Neural cell (in vitro differentiated cells): ENCODE results near the gene CCN5. TPM values are rescaled to one million over a fixed set of nuclear protein-coding genes. Genes with fewer than 3 reads are reported as not detected.
"Not testable (repeated sequence)": the region's sequence is repeated elsewhere in the genome, so short reads cannot be mapped to it uniquely, and the experiment has no call there.

Experiments used
- H2AFZ ChIP-seq: fragments of 200-600, 300-800 bp; sonication (generic), shearing (Covaris generic); 2 replicates; pipeline ENCODE4 v1.6.0; 2014; ENCODE audit warnings: low read depth, mild to moderate bottlenecking, antibody characterized with exemption, low read length, moderate library complexity
- H3F3A ChIP-seq: fragments of 200-600 bp; shearing (Covaris generic); 2 replicates; pipeline ENCODE4 v1.6.1; 2016; ENCODE audit warnings: mild to moderate bottlenecking, moderate library complexity, mixed read lengths, antibody characterized with exemption, low read length; ENCODE audit not compliant: insufficient read depth, poor library complexity, severe bottlenecking
- H3K27ac ChIP-seq: fragments of 200-600, 300-800 bp; sonication (generic), shearing (Covaris generic); 2 replicates; pipeline ENCODE4 v1.5.1; 2014; ENCODE audit warnings: mild to moderate bottlenecking, low read length, moderate library complexity
- H3K27me3 ChIP-seq: fragments of 300-800, 200-600 bp; sonication (generic), shearing (Covaris generic); 2 replicates; pipeline ENCODE4 v1.6.0; 2014; ENCODE audit warnings: mild to moderate bottlenecking, low read depth, low read length, moderate library complexity; ENCODE audit not compliant: insufficient read depth
- H3K36me3 ChIP-seq: fragments of 300-800, 200-600 bp; sonication (generic), shearing (Covaris generic); 2 replicates; pipeline ENCODE4 v1.5.1; 2014; ENCODE audit warnings: mild to moderate bottlenecking, antibody characterized with exemption, low read length, moderate library complexity; ENCODE audit not compliant: insufficient read depth
- H3K4me2 ChIP-seq: fragments of 300-800, 200-600 bp; sonication (generic), shearing (Covaris generic); 2 replicates; pipeline ENCODE4 v1.6.0; 2014; ENCODE audit warnings: mild to moderate bottlenecking, low read length
- H3K4me3 ChIP-seq: fragments of 300-800, 200-600 bp; sonication (generic), shearing (Covaris generic); 2 replicates; pipeline ENCODE4 v1.5.1; 2014; ENCODE audit warnings: mild to moderate bottlenecking, low read length, moderate library complexity
- H3K79me2 ChIP-seq: fragments of 200-600 bp; shearing (Covaris generic); replicated peaks from 2 replicates; pipeline ENCODE4 v1.6.0; 2014; ENCODE audit warnings: mild to moderate bottlenecking, low read length, moderate library complexity; ENCODE audit not compliant: insufficient read depth
- H3K9ac ChIP-seq: fragments of 300-800, 200-600 bp; sonication (generic), shearing (Covaris generic); 2 replicates; pipeline ENCODE4 v1.6.1; 2016; ENCODE audit warnings: mild to moderate bottlenecking, low read length, mixed read lengths
- H3K9me2 ChIP-seq: fragments of 200-600 bp; shearing (Covaris generic); 2 replicates; pipeline ENCODE4 v1.6.1; 2016; ENCODE audit warnings: mild to moderate bottlenecking, low read length, mixed read lengths; ENCODE audit not compliant: insufficient read depth
- H3K9me3 ChIP-seq: fragments of 200-600, 300-800 bp; sonication (generic), shearing (Covaris generic); 2 replicates; pipeline ENCODE4 v1.6.1; 2016; ENCODE audit warnings: mild to moderate bottlenecking, mixed run types, low read length, moderate library complexity, mixed read lengths
- H4K20me1 ChIP-seq: fragments of 200-600 bp; shearing (Covaris generic); 2 replicates; pipeline ENCODE4 v1.6.1; 2016; ENCODE audit warnings: mild to moderate bottlenecking, mixed run types; ENCODE audit not compliant: insufficient read depth
- EP300 ChIP-seq: fragments of 450-650 bp; conservative IDR thresholded peaks from 2 replicates; pipeline ENCODE4 v1.6.1; 2014; ENCODE audit warnings: antibody characterized with exemption, mild to moderate bottlenecking, moderate library complexity; ENCODE audit not compliant: poor library complexity, severe bottlenecking
- EZH2 ChIP-seq: fragments of 200-600, 300-800 bp; shearing (Covaris generic), sonication (generic); IDR thresholded peaks from 2 replicates; pipeline ENCODE4 v1.6.1; 2014; ENCODE audit warnings: antibody characterized with exemption, low read length, borderline replicate concordance, mild to moderate bottlenecking; ENCODE audit not compliant: insufficient read depth, poor library complexity, severe bottlenecking
- MXI1 ChIP-seq: fragments of 450-650 bp; conservative IDR thresholded peaks from 2 replicates; pipeline ENCODE4 v1.6.1; 2014; ENCODE audit warnings: antibody characterized with exemption, mild to moderate bottlenecking; ENCODE audit not compliant: poor library complexity, severe bottlenecking
- POLR2AphosphoS5 ChIP-seq: IDR thresholded peaks from 2 replicates; pipeline ENCODE4 v1.6.1; 2012
- RAD21 ChIP-seq: fragments of 450-650 bp; conservative IDR thresholded peaks from 2 replicates; pipeline ENCODE4 v1.6.1; 2014; ENCODE audit warnings: antibody characterized with exemption, mild to moderate bottlenecking, moderate library complexity
- SMC3 ChIP-seq: fragments of 450-650 bp; conservative IDR thresholded peaks from 2 replicates; pipeline ENCODE4 v1.6.1; 2014; ENCODE audit warnings: antibody characterized with exemption, mild to moderate bottlenecking, moderate library complexity; ENCODE audit not compliant: poor library complexity
- TAF1 ChIP-seq: IDR thresholded peaks from 2 replicates; pipeline ENCODE4 v1.6.1; 2012; ENCODE audit warnings: low read depth
- polyA plus RNA-seq: library from polyadenylated mRNA; depleted of rRNA; stranded (reverse); fragments of >200 nt; gene quantifications from 2 replicates; pipeline ENCODE4 v1.2.3, GENCODE V29; 2014
- TF ChIP-seq, protein P1 (sequence below): fragments of 450-650 bp; IDR thresholded peaks from 2 replicates; pipeline ENCODE4 v1.5.1; 2014; ENCODE audit warnings: antibody characterized with exemption, mild to moderate bottlenecking, moderate library complexity; ENCODE audit not compliant: poor library complexity, severe bottlenecking
- TF ChIP-seq, protein P2 (sequence below): IDR thresholded peaks from 2 replicates; pipeline ENCODE4 v1.6.1; 2012; ENCODE audit warnings: borderline replicate concordance

CCN5 gene
- polyA plus RNA-seq, 1 donor from 2014 or later, result not detected

DNA sequence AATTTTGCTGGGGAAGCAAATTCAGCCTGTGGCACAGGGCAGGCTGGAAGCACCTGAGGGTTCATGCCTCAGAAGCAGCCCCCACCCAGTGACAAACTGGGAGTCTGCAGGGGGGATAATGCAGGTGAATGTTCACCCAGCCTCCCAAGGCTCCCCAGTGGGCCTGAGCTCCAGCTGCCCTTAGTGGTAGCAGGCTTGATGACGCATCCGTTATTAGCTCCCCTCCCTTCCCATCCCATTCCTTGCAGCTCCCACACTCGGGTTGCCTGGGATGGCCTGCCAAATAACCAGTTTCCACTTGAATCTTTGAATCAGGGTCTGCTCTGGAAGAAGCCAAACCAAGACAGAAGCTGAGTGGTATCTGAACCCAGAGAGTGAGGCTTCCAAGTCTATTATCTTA is 46.3 kb downstream of the CCN5 start:
- no peak overlapping the region for H3K9ac ChIP-seq
- no peaks in the 10 kb centered on the region for H3K79me2 ChIP-seq
- H4K20me1 ChIP-seq, result no peaks in the 10 kb centered on the region
- H3K9me2 ChIP-seq, result no peaks in the 10 kb centered on the region
- H3K36me3 ChIP-seq, result no peaks in the 10 kb centered on the region
- H3K27ac ChIP-seq, result no peak overlapping the region
- no peaks in the 10 kb centered on the region for H3F3A ChIP-seq
- no peak for TF ChIP-seq SMC3
- TF ChIP-seq MXI1, result no peak
- TF ChIP-seq, protein P1, sequence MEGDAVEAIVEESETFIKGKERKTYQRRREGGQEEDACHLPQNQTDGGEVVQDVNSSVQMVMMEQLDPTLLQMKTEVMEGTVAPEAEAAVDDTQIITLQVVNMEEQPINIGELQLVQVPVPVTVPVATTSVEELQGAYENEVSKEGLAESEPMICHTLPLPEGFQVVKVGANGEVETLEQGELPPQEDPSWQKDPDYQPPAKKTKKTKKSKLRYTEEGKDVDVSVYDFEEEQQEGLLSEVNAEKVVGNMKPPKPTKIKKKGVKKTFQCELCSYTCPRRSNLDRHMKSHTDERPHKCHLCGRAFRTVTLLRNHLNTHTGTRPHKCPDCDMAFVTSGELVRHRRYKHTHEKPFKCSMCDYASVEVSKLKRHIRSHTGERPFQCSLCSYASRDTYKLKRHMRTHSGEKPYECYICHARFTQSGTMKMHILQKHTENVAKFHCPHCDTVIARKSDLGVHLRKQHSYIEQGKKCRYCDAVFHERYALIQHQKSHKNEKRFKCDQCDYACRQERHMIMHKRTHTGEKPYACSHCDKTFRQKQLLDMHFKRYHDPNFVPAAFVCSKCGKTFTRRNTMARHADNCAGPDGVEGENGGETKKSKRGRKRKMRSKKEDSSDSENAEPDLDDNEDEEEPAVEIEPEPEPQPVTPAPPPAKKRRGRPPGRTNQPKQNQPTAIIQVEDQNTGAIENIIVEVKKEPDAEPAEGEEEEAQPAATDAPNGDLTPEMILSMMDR, result no peak
- TF ChIP-seq TAF1, result no peak
- no peak for TF ChIP-seq EZH2
- TF ChIP-seq, protein P2, sequence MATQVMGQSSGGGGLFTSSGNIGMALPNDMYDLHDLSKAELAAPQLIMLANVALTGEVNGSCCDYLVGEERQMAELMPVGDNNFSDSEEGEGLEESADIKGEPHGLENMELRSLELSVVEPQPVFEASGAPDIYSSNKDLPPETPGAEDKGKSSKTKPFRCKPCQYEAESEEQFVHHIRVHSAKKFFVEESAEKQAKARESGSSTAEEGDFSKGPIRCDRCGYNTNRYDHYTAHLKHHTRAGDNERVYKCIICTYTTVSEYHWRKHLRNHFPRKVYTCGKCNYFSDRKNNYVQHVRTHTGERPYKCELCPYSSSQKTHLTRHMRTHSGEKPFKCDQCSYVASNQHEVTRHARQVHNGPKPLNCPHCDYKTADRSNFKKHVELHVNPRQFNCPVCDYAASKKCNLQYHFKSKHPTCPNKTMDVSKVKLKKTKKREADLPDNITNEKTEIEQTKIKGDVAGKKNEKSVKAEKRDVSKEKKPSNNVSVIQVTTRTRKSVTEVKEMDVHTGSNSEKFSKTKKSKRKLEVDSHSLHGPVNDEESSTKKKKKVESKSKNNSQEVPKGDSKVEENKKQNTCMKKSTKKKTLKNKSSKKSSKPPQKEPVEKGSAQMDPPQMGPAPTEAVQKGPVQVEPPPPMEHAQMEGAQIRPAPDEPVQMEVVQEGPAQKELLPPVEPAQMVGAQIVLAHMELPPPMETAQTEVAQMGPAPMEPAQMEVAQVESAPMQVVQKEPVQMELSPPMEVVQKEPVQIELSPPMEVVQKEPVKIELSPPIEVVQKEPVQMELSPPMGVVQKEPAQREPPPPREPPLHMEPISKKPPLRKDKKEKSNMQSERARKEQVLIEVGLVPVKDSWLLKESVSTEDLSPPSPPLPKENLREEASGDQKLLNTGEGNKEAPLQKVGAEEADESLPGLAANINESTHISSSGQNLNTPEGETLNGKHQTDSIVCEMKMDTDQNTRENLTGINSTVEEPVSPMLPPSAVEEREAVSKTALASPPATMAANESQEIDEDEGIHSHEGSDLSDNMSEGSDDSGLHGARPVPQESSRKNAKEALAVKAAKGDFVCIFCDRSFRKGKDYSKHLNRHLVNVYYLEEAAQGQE, result no peak
- no peak for TF ChIP-seq RAD21
- TF ChIP-seq EP300, result no peak
- TF ChIP-seq POLR2AphosphoS5, result no peak
- peak overlapping the region; percentile 4 for H3K4me3 ChIP-seq
- H2AFZ ChIP-seq, result no peak overlapping the region
- no peaks in the 10 kb centered on the region for H3K27me3 ChIP-seq
- H3K4me2 ChIP-seq, result no peak overlapping the region
- H3K9me3 ChIP-seq, result no peaks in the 10 kb centered on the region

DNA sequence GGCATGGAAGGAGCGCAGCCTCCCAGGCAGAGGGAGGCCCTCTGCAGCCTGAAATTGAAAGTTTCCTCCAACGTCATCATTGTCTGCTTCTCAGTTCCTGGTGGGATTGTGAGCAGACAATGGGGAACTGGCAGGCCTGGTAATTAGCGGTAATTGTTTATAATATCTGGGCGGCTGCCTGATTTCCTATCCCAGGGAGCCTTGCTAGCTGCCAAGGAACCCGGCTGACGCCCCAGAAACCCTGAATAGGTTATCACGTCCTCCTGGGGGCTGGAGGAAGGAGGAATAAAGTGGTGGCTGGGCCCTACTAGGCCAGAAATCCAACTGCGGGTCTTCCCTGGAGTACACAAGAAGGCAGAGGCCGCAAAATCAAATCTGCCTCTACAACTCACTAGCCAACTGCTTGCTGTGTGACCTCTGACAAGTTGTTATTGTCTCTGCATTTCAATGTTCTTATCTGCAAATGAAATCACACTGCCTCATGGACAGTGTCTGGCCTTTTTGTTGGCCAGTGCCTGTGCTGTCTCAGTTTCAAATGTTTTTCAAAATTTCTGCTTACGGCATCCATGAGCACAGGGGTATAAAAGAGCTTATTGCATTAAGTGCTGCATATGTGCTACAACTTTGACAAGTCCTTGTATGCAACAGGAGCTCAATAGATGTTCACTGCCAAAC is 47.4 kb downstream of the CCN5 start:
- Histone ChIP-seq H2AFZ (no peak overlapping the region), H3K27me3 (no peaks in the 10 kb centered on the region), H3K4me2 (no peak overlapping the region), H3K9me2 (no peaks in the 10 kb centered on the region), H3F3A (no peaks in the 10 kb centered on the region), H3K4me3 (peak overlapping the region; percentile 4), H3K9ac (no peak overlapping the region), H3K9me3 (no peaks in the 10 kb centered on the region), H4K20me1 (no peaks in the 10 kb centered on the region), H3K36me3 (no peaks in the 10 kb centered on the region), H3K79me2 (no peaks in the 10 kb centered on the region), H3K27ac (peak overlapping the region; percentile 16)
- no peak for TF ChIP-seq POLR2AphosphoS5
- no peak for TF ChIP-seq RAD21
- no peak for TF ChIP-seq SMC3

DNA sequence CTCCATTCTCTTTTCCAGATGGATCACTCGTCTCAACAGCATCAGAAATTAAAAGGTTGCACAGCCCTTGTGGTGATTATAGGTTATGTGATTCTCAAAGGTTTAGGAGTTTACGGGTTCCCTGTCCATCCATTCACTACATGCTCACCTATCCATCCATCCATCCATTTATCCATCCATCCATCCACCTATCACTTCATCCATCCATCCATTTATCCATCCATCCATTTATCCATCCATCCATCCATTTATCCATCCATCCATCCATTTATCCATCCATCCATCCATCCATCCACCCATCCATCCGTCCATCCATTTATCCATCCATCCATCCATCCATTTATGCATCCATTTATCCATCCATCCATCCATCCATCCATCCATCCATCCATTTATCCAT is 48.6 kb downstream of the CCN5 start:
- not testable (repeated sequence) for H3K36me3 ChIP-seq, H3K79me2 ChIP-seq, H3K4me2 ChIP-seq, H3K9me3 ChIP-seq, H3K9ac ChIP-seq, H3K27ac ChIP-seq, H4K20me1 ChIP-seq, H3F3A ChIP-seq, H3K9me2 ChIP-seq, H2AFZ ChIP-seq, H3K4me3 ChIP-seq, H3K27me3 ChIP-seq
